Spleen (tissue), 7 donors: ENCODE results near the gene KIFAP3.

ENCODE experiments used
- CTCF ChIP-seq, 11 experiments: fragments of 200-600 bp in 7 of 11; fragments of 450-650 bp in 4 of 11; sonication (generic) in 4 of 11; IDR thresholded peaks in 8 of 11; conservative IDR thresholded peaks in 3 of 11; 1 replicate in 7 of 11; 2 replicates in 4 of 11; pipeline versions ENCODE4 v1.4.0 to v1.8.0; 2016 to 2021; ENCODE audit warnings: antibody characterized with exemption in 11 of 11, inconsistent platforms in 4 of 11, mild to moderate bottlenecking in 1 of 11
- POLR2A ChIP-seq, 3 donors: fragments of 450-650 bp; IDR thresholded peaks; one replicate each; pipeline ENCODE4 v1.5.1; 2017; ENCODE audit warnings: antibody characterized with exemption in 3 of 3, mild to moderate bottlenecking in 1 of 3
- POLR2AphosphoS5 ChIP-seq, 3 donors: sonication (generic); formaldehyde crosslinking; IDR thresholded peaks; one replicate each; pipeline ENCODE4 v1.5.1; 2017; ENCODE audit warnings: antibody characterized with exemption in 3 of 3
- donor health status: DM: no; HTN: no; CAD: no; lungs with moderate emphysema.
- donor health status: DM: no; HTN: no; CAD: no.
- donor health status: DM: no; HTN: no; CAD: no.

GRCh38 chr1:169946206-169946605 is 128.3 kb downstream of the KIFAP3 start:
- TF ChIP-seq POLR2AphosphoS5 (IDR thresholded peaks at IDR 0.05) (no peak), CTCF (IDR thresholded peaks at IDR 0.05 in 8 of 11, conservative IDR thresholded peaks at IDR 0.05 in 3 of 11) (no peak), POLR2A (IDR thresholded peaks at IDR 0.05) (no peak)
